ENCODE measurements around the gene MAML1.
A peak's percentile ranks its signal among the peaks of the same experiment; 100 is the strongest.

The MAML1 gene

DNA sequence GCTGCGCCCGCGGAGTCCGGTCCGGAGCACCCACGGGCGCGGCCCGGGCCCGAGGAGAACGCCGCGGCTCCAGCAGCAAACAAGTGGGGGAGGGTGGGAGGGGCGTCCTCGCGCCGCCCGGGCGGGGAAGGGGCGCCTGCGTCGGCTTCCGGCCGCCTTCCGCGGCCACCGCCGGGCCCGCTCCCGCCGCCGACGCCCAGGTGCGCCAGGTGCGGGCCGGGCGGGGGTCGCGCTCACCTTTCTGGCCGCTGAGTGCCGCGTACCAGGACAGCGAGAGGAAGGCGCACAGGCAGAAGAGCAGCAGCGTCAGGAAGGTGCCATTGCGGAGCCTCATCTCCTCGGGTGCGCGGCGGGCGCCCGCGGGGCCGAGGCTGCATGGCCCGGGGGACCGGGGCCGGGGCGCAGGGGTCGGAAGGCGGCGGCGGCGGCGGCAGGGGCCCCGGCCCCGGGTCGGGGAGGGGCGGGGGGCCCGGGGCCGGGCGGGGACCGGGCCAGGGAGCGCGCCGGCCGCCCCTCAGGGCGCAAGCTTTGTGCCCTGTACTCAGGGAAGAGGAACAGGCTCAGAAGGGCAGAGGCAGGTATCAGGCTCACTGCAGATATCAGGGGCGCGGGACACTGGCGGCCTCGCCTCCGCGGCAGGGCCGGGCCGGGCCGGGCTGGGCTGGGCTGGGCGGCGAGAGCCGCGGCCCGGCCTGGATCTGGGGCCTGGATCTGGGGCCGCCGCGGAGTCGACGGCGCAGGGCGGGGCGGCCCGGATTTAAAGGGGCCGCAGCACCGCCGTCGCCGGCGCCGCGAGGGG, 73.8 kb downstream of the MAML1 start, which contains the start of gene MGAT4B:
MGAT4B (minus strand) TSS at position 617 of the 799 bp plus-strand sequence; CDS start at position 334, 283 bp downstream.
- DNase-seq: peak; percentile 79

GRCh38 chr5:179812135-179812825, 79.7 kb downstream of the MAML1 start:
- no peak for DNase-seq

- DNase-seq: no peak
Measured at GRCh38 chr5:179812997-179813607, 80.5 kb downstream of the MAML1 start.

GRCh38 chr5:179814090-179814489, 81.5 kb downstream of the MAML1 start:
- no peak for DNase-seq

DNA sequence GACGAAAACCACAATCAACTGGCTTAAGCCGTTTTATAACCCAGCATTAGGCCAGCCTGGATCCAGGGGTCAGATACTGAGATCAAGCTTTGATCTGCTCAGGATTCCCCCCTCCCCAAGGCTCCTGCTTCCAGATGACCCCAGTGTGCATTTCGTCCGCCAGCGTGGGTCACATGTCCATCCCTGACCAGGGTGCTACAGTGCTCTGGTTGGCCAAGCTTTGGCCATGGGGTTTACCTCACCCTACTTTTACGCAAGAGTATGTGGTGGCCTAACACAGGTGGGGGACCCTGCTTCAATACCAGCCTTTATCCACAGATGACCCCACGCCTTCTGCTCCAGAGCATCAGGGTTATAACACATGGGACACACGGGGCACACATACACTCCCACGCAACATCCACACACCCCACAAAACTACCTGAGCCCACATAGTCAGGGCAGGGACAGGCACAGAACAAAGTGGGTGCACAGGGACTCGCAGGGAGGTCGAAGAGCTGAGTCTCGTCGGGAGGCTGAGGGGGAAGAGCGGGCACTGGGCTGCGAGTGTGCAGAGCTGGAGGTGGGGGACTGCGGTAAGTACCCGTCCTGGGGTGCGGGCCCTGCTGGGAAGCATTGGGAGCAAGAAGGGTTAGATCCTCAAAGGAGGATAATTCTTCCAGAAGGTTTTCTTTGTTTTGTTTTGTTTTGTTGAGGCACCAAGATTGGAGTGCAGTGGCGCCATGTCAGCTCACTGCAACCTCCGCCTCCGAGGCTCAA, 83.0 kb downstream of the MAML1 start:
- no peak for DNase-seq

DNA sequence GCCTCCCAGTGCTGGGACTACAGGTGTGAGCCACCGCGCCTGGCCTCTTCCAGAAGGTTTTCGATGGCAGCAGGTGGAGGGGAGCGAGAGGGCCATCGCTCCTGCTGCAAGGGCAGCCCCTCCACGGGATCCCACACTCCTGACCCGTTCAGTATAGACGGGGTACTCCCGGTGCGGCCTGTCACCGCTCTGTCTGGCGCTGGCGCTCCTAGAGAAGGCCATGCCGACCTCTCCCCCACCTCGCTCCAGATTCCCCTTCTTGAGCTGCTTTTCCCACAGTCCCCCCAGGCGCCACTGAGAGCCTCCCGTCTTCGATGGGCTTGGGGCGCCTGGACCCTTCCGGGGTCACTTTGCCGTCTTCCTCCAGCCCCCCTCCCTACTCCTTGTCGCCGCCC, 83.8 kb downstream of the MAML1 start:
- DNase-seq: no peak

DNA sequence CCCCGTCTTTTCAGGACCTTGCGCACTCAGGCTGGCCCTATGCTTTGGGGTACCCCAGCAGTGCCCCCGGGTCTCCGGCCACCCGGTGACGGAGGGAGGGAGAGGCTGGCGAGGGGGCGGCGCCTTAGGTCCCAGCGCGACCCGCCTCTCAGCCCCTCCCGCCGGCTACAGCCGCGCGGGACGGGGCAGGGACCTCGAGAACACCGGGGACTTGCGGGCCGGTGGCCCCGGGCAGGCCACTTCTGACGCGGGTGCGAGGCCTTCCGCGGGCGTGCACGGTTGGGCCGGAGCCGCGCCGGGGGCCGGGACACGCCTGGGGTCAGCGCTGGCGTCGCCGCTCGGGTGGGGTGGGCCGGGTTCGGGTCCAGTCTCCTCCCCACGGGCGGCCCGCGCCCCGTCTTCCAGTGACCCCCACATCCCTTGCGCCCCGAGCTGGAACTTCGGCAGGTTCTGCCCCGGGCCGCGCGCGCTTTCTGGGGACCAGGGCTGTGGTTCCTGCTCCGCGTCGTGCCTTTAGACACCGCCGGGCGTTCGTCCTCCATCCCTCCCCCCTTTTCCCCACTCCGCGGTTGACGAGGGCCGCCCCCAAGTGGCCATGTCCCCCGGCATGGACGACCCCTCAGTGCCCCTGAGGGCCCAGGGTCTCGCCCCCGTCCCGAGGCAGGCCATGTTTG, 84.3 kb downstream of the MAML1 start:
- no peak for DNase-seq

DNA sequence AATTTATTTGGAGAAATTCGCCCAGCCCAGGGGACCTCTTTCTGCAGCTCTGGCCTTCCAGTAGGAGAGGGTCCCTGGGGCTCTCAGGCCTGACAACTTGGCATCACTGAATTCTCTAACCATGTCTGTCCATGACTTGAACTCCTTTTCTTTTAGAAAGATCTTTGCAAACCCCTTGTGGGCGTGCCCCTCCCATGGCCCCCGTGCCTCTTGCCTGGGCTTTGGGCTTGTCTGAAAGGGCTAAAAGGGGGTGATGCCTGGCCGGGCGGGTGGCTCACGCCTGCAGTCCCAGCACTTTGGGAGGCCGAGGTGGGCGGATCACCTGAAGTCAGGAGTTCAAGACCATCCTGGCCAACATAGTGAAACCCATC, 84.8 kb downstream of the MAML1 start:
- DNase-seq: no peak

DNA sequence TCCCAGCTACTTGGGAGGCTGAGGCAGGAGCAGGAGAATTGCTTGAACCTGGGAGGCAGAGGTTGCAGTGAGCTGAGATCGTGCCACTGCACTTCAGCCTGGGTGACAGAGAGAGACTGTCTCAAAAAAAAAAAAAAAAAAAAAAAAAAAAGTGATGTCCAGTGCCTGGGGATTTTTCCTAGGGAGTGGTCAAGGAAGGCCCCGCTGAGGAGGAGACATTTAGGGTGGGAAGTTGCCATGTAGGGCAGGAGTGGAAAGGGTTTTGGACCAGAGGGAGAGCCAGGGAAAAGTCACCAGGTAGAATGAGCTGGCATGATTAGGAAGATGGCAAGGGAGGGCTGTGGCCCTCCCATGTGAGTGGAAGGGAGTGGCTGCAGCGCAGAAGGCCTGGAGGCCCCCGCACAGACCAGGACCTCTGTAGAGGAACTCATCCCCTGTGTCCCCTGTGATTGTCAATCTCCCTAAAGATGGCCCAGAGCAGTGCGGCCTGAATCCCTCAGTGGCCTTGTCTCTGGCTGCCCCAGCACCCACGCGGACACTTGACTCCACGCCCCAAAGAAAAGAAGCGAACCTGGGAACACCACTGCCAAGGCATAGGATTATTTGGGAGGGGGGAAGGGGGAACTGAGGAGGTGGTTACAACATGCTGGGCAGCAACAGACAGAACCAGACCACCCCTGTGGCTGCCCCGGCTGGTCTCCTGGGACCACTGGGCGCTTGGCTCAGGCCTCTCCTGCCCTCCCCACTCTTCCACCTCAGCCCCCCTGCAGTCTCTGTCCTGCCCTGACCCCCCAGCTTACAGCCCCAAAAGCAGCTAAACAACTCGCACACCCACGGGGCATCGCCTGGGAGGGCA, 85.5 kb downstream of the MAML1 start:
- no peak for DNase-seq

GRCh38 chr5:179818746-179819295, 86.2 kb downstream of the MAML1 start:
- DNase-seq: peak; percentile 85

DNA sequence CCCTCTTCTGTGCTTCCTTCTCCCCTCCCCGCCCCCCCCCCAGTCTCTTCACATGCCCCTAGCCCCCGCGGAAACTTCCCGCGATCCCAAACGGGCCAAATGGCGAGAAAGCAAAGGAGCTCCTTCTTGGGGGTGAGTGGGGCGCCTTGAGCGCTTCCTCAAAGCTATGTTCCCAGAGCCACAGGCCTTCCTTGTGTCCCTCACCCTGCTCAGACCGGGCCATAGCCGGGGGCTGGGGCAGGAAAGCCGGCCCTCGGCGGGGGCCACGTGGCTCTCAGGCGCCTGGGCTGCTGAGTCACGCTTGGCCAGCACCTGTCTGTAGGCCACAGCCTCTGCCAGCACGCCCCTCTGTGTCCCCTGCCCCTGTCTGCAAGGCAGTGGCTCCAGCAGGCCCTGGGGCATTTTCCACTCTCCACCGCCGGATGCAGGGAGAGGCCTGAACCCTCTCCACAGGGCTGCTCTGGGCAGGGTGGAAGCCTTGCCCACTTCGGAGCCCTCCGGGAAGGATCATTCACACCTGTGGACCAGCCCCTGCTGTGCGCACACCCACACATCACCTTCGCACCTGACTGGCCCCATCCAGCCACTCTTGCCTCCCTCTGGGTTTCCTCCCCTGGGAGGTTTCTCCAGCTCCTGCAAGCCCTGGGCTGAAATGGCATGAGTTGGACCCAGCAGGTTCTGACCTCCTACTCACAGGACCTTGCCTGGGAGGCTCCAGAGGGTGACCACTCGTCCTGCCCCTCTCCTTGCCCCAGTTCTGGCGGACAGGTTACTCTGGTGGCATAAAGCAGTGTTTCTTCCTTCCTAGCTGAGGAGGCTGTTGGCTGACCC, 86.9 kb downstream of the MAML1 start:
- peak; percentile 47 for DNase-seq

DNA sequence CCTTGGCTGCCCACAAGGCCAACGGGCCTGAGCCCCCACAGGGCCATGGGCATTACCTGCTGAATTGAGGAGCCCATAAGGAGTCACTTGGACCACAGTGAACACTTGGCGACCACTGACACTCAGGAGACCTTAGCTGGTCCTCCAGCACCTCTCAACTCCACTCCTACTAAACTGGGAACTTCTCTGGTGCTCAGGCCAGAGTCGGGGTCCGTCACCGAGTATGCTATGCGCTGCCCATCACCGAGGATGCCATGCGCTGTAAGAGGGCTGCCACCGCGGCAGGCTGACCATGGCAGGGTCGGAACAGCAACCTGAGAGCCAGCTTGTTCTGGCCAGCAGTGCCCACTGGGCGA, 87.5 kb downstream of the MAML1 start:
- DNase-seq: no peak

DNA sequence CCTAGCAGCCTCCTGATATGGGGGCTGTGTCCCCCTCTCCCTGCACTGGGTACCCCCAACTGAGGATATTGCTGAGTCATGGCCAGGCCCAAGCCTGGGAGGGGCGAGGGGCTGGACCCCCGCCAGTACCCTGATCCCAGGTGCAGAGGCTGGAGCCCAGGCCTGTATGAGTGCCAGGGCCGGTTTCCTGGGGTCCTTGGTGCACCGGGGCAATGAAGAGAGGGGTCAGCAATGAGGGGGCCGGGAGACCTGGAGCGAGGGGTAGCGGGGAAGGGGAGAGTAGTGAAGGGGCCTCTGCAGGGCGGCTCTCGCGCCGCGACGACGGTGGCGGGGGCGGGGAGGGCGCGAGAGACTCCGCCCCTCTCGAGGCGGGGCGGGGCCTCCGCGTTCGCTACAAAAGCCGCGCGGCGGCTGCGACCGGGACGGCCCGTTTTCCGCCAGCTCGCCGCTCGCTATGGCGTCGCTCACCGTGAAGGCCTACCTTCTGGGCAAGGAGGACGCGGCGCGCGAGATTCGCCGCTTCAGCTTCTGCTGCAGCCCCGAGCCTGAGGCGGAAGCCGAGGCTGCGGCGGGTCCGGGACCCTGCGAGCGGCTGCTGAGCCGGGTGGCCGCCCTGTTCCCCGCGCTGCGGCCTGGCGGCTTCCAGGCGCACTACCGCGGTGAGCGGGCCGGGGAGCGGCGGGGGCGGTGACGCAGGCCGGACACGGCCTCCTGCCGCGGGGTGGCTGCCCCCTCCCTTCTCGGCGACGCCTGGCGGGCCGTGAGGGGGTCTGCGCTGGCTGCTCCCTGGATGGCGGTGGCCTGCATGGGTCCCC, 88.1 kb downstream of the MAML1 start, which contains the start of gene SQSTM1:
SQSTM1 (plus strand) TSS at position 423 of the 815 bp plus-strand sequence; CDS start at position 455, 32 bp downstream.
- peak; percentile 81 for DNase-seq

GRCh38 chr5:179821298-179822058, 88.9 kb downstream of the MAML1 start:
- DNase-seq: peak; percentile 96

DNA sequence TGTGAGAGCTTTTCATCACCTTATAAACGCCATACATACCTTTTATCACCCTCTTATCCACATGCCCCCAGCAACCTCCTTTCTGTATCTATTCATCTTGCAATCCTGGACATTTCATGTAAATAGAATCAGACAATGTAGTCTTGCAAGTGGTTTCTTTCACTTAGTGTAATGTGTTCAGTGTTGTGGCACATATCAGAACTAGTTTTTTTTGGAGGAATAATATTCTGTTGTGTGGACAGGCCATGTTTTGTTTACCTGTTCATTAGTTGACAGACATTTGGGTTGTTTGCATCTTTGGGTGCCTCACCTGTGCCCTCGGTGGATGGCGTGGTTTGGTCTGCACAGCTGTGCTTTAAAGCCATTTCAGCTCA, 89.4 kb downstream of the MAML1 start:
- DNase-seq: no peak

GRCh38 chr5:179822444-179822990, 89.9 kb downstream of the MAML1 start:
- DNase-seq: no peak

GRCh38 chr5:179823937-179824744, 91.5 kb downstream of the MAML1 start:
- DNase-seq: no peak

All from fibroblast of skin of scalp (primary cell).